Neural cell (in vitro differentiated cells): ENCODE results near the gene IRF2BPL.

Experiments
- RAD21 ChIP-seq: fragments of 450-650 bp; conservative IDR thresholded peaks from 2 replicates; pipeline ENCODE4 v1.6.1; 2014; ENCODE audit warnings: antibody characterized with exemption, mild to moderate bottlenecking, moderate library complexity
- TF ChIP-seq, protein P1 (sequence below): fragments of 450-650 bp; IDR thresholded peaks from 2 replicates; pipeline ENCODE4 v1.5.1; 2014; ENCODE audit warnings: antibody characterized with exemption, mild to moderate bottlenecking, moderate library complexity; ENCODE audit not compliant: poor library complexity, severe bottlenecking

GRCh38 chr14:77066578-77067172, 38.2 kb upstream of the IRF2BPL start:
- no peak for TF ChIP-seq RAD21
- TF ChIP-seq, protein P1, sequence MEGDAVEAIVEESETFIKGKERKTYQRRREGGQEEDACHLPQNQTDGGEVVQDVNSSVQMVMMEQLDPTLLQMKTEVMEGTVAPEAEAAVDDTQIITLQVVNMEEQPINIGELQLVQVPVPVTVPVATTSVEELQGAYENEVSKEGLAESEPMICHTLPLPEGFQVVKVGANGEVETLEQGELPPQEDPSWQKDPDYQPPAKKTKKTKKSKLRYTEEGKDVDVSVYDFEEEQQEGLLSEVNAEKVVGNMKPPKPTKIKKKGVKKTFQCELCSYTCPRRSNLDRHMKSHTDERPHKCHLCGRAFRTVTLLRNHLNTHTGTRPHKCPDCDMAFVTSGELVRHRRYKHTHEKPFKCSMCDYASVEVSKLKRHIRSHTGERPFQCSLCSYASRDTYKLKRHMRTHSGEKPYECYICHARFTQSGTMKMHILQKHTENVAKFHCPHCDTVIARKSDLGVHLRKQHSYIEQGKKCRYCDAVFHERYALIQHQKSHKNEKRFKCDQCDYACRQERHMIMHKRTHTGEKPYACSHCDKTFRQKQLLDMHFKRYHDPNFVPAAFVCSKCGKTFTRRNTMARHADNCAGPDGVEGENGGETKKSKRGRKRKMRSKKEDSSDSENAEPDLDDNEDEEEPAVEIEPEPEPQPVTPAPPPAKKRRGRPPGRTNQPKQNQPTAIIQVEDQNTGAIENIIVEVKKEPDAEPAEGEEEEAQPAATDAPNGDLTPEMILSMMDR = no peak
